ENCODE measurements around the gene KDM4B.

GRCh38 chr19:5149508-5149907 is 180.6 kb downstream of the KDM4B start:
- no peak for TF ChIP-seq RAD21 (IDR thresholded peaks at IDR 0.05; ENCODE audit: low read depth)
- TF ChIP-seq CTCF (IDR thresholded peaks at IDR 0.05 in 2 of 3, conservative IDR thresholded peaks at IDR 0.05 in 1 of 3; ENCODE audit: borderline replicate concordance in 1 of 3, insufficient read depth in 1 of 3, low read depth in 2 of 3, low read length in 2 of 3), result no peak
- TF ChIP-seq YY1 (IDR thresholded peaks at IDR 0.05; ENCODE audit: extremely low read depth, insufficient replicate concordance, low read depth, low read length), result no peak

Data from HCT116 (cell line).